Neural crest cell (in vitro differentiated cells): Measurements from ENCODE around the gene CLIC5. TPM values are rescaled to one million over a fixed set of nuclear protein-coding genes. Genes with fewer than 3 reads are reported as not detected.

Experiments used
- DNase-seq: peaks from one replicate; pipeline ENCODE4 v3.0.0; 2021; ENCODE audit warnings: low read depth, mixed read lengths, low spot score
- H3K27ac Mint-ChIP-seq: one replicate; pipeline ENCODE4 v1.8.0; 2021; ENCODE audit warnings: mild to moderate bottlenecking, mixed read lengths; ENCODE audit not compliant: unreplicated experiment
- H3K27me3 Mint-ChIP-seq: 2 replicates; pipeline ENCODE4 v1.8.0; 2021; ENCODE audit warnings: low read depth, mild to moderate bottlenecking, mixed read lengths
- H3K36me3 Mint-ChIP-seq: 2 replicates; pipeline ENCODE4 v1.8.0; 2021; ENCODE audit warnings: low read depth, mild to moderate bottlenecking, mixed read lengths
- H3K4me1 Mint-ChIP-seq: 2 replicates; pipeline ENCODE4 v1.8.0; 2021; ENCODE audit warnings: mixed read lengths
- H3K4me3 Mint-ChIP-seq: one replicate; pipeline ENCODE4 v1.8.0; 2021; ENCODE audit warnings: mild to moderate bottlenecking, mixed read lengths
- H3K9me3 Mint-ChIP-seq: 2 replicates; pipeline ENCODE4 v1.8.0; 2021; ENCODE audit warnings: mixed read lengths
- CTCF ChIP-seq: fragments of 200-600 bp; sonication (generic); conservative IDR thresholded peaks from 2 replicates; pipeline ENCODE4 v1.5.0; 2021; ENCODE audit warnings: antibody characterized with exemption, mild to moderate bottlenecking
- total RNA-seq: library from RNA; stranded (reverse); gene quantifications from 2 replicates; pipeline ENCODE4 v1.2.1, GENCODE V29; 2021

The CLIC5 gene
- total RNA-seq, 1 donor from 2014 or later, result not detected

- DNase-seq, result no peak
These were observed 157.8 kb downstream of the CLIC5 start for GRCh38 chr6:45857827-45858226.

GRCh38 chr6:45855642-45856394, 159.8 kb downstream of the CLIC5 start:
- TF ChIP-seq CTCF, result no peak
- H3K9me3 Mint-ChIP-seq, result peaks cover 5% of the 10 kb centered on the region
- H3K4me3 Mint-ChIP-seq, result no peak overlapping the region
- no peaks in the 10 kb centered on the region for H3K27me3 Mint-ChIP-seq
- DNase-seq, result no peak
- no peak overlapping the region for H3K27ac Mint-ChIP-seq
- no peaks in the 10 kb centered on the region for H3K36me3 Mint-ChIP-seq
- no peaks in the 10 kb centered on the region for H3K4me1 Mint-ChIP-seq

More at GRCh38 chr6:45857827-45858226, 157.8 kb downstream of the CLIC5 start:
- no peaks in the 10 kb centered on the region for H3K36me3 Mint-ChIP-seq
- H3K9me3 Mint-ChIP-seq, result no peaks in the 10 kb centered on the region
- no peaks in the 10 kb centered on the region for H3K4me1 Mint-ChIP-seq
- no peak for TF ChIP-seq CTCF
- H3K27ac Mint-ChIP-seq, result no peak overlapping the region
- H3K4me3 Mint-ChIP-seq, result no peak overlapping the region
- no peaks in the 10 kb centered on the region for H3K27me3 Mint-ChIP-seq

GRCh38 chr6:45854149-45854742, 161.4 kb downstream of the CLIC5 start:
- no peaks in the 10 kb centered on the region for H3K27me3 Mint-ChIP-seq

GRCh38 chr6:45851034-45851400, 164.6 kb downstream of the CLIC5 start:
- TF ChIP-seq CTCF, result no peak
- H3K36me3 Mint-ChIP-seq, result no peaks in the 10 kb centered on the region
- DNase-seq, result no peak
- H3K27me3 Mint-ChIP-seq, result no peaks in the 10 kb centered on the region
- H3K27ac Mint-ChIP-seq, result no peak overlapping the region
- no peak overlapping the region for H3K4me3 Mint-ChIP-seq
- H3K9me3 Mint-ChIP-seq, result peaks cover 5% of the 10 kb centered on the region
- H3K4me1 Mint-ChIP-seq, result no peaks in the 10 kb centered on the region

More at GRCh38 chr6:45854149-45854742, 161.4 kb downstream of the CLIC5 start:
- Mint-ChIP-seq H3K27ac (no peak overlapping the region), H3K9me3 (peaks cover 5% of the 10 kb centered on the region), H3K36me3 (no peaks in the 10 kb centered on the region), H3K4me3 (no peak overlapping the region), H3K4me1 (no peaks in the 10 kb centered on the region)
- TF ChIP-seq CTCF, result no peak
- DNase-seq, result no peak

GRCh38 chr6:45850378-45851033, 165.2 kb downstream of the CLIC5 start:
- Mint-ChIP-seq H3K9me3 (peaks cover 5% of the 10 kb centered on the region), H3K27me3 (no peaks in the 10 kb centered on the region), H3K36me3 (no peaks in the 10 kb centered on the region), H3K4me1 (no peaks in the 10 kb centered on the region), H3K4me3 (no peak overlapping the region), H3K27ac (no peak overlapping the region)
- no peak for TF ChIP-seq CTCF
- DNase-seq, result no peak
